Neural progenitor cell (in vitro differentiated cells): ENCODE measurements around the gene PGBD5. TPM values are rescaled to one million over a fixed set of nuclear protein-coding genes. Genes with fewer than 3 reads are reported as not detected.

ENCODE experiments used
- DNase-seq: peaks from one replicate; pipeline ENCODE4 v3.0.0-alpha.2; 2016; ENCODE audit warnings: low spot score
- H2AFZ ChIP-seq: fragments of 200-600 bp; sonication (generic); replicated peaks from 2 replicates; pipeline ENCODE4 v1.6.1; 2016; ENCODE audit warnings: antibody characterized with exemption
- H3F3A ChIP-seq: fragments of 200-600 bp; sonication (generic); 2 replicates; pipeline ENCODE4 v1.6.1; 2016; ENCODE audit warnings: antibody characterized with exemption, low read depth
- H3K27ac ChIP-seq: fragments of 200-600 bp; sonication (generic); 2 replicates; pipeline ENCODE4 v1.5.1; 2016; ENCODE audit warnings: mild to moderate bottlenecking
- H3K27me3 ChIP-seq: fragments of 200-600 bp; sonication (generic); 2 replicates; pipeline ENCODE4 v1.6.1; 2016; ENCODE audit warnings: mild to moderate bottlenecking, moderate library complexity
- H3K36me3 ChIP-seq: fragments of 200-600 bp; sonication (generic); 2 replicates; pipeline ENCODE4 v1.5.1; 2016
- H3K4me1 ChIP-seq: fragments of 200-600 bp; sonication (generic); 2 replicates; pipeline ENCODE4 v1.6.1; 2016; ENCODE audit warnings: mixed run types
- H3K4me2 ChIP-seq: fragments of 200-600 bp; sonication (generic); 2 replicates; pipeline ENCODE4 v1.6.1; 2016
- H3K4me3 ChIP-seq: fragments of 200-600 bp; sonication (generic); 2 replicates; pipeline ENCODE4 v1.5.1; 2016
- H3K79me2 ChIP-seq: fragments of 200-600 bp; sonication (generic); 2 replicates; pipeline ENCODE4 v1.6.1; 2016; ENCODE audit warnings: low read depth
- H3K9ac ChIP-seq: fragments of 200-600 bp; sonication (generic); 2 replicates; pipeline ENCODE4 v1.6.1; 2016
- H3K9me3 ChIP-seq: fragments of 200-600 bp; sonication (generic); 2 replicates; pipeline ENCODE4 v1.5.1; 2016; ENCODE audit warnings: low read depth
- H4K20me1 ChIP-seq: fragments of 200-600 bp; sonication (generic); 2 replicates; pipeline ENCODE4 v1.6.1; 2016; ENCODE audit warnings: low read depth
- H3K27ac Mint-ChIP-seq: 3 replicates; pipeline ENCODE4 v1.8.0; 2021; ENCODE audit warnings: mixed read lengths
- H3K27me3 Mint-ChIP-seq: 2 replicates; pipeline ENCODE4 v1.8.0; 2022; ENCODE audit warnings: low read depth, mild to moderate bottlenecking, inconsistent platforms, moderate library complexity, mixed read lengths; ENCODE audit not compliant: insufficient read depth
- H3K36me3 Mint-ChIP-seq: 3 replicates; pipeline ENCODE4 v1.8.0; 2021; ENCODE audit warnings: mixed read lengths
- H3K4me1 Mint-ChIP-seq: 3 replicates; pipeline ENCODE4 v1.8.0; 2021; ENCODE audit warnings: mixed read lengths
- H3K4me3 Mint-ChIP-seq: 3 replicates; pipeline ENCODE4 v1.8.0; 2021; ENCODE audit warnings: mild to moderate bottlenecking, moderate library complexity, mixed read lengths
- H3K9me3 Mint-ChIP-seq: 3 replicates; pipeline ENCODE4 v1.8.0; 2020; ENCODE audit warnings: mixed read lengths
- EZH2 ChIP-seq: fragments of 200-600 bp; sonication (generic); IDR thresholded peaks from 2 replicates; pipeline ENCODE4 v1.6.1; 2017; ENCODE audit warnings: antibody characterized with exemption, mild to moderate bottlenecking, moderate library complexity
- EZH2phosphoT487 ChIP-seq: fragments of 200-600 bp; sonication (generic); IDR thresholded peaks from 2 replicates; pipeline ENCODE4 v1.6.1; 2017; ENCODE audit warnings: antibody characterized with exemption
- total RNA-seq: library from RNA; depleted of rRNA; stranded (reverse); fragments of >200 nt; gene quantifications from 2 replicates; pipeline ENCODE4 v1.2.3, GENCODE V29; 2015; ENCODE audit warnings: low replicate concordance
- TF ChIP-seq, protein P1 (sequence below): fragments of 200-600 bp; sonication (generic); IDR thresholded peaks from 2 replicates; pipeline ENCODE4 v1.5.1; 2017; ENCODE audit warnings: antibody characterized with exemption, mild to moderate bottlenecking

Gene PGBD5
- total RNA-seq, 1 donor from 2014 or later = 1.2 TPM

DNA sequence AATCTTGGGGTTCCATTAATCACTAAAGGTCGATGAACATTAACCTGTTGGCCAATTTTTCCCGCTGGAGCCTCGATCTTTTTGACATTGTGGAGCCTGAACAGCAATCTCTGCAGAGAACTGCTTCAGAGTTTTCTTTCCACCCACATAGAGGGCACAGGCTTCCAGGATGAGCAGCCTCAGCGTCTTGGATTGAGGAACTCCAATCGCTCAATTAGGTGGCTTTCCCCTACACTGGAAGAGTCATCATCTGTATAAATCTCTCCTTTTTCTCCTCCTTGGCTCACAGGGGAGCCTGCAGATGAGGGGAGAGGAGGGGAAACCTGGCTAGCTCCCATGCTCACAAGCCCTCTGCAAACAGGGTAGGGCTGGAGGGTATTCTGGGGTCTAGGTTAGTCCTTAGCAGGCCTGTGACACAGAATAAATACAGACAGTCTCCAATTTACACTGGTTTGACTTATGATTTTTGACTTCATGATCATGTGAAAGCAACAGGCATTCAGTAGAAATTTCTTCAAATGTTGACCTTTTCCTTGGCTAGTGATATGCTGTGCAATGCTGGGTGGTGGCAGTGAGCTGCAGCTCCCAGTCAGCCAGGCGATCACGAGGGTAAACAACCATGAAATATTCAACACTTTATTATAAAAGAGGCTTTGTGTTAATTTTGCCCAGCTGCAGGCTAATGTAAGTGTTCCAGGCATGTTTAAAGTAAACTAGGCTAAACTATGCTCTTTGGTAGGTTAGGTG is 80.8 kb downstream of the PGBD5 start:
- no peaks in the 10 kb centered on the region for H4K20me1 ChIP-seq
- no peak for DNase-seq
- H3K27ac ChIP-seq = no peak overlapping the region
- no peak for TF ChIP-seq EZH2phosphoT487
- no peak for TF ChIP-seq EZH2
- TF ChIP-seq, protein P1, sequence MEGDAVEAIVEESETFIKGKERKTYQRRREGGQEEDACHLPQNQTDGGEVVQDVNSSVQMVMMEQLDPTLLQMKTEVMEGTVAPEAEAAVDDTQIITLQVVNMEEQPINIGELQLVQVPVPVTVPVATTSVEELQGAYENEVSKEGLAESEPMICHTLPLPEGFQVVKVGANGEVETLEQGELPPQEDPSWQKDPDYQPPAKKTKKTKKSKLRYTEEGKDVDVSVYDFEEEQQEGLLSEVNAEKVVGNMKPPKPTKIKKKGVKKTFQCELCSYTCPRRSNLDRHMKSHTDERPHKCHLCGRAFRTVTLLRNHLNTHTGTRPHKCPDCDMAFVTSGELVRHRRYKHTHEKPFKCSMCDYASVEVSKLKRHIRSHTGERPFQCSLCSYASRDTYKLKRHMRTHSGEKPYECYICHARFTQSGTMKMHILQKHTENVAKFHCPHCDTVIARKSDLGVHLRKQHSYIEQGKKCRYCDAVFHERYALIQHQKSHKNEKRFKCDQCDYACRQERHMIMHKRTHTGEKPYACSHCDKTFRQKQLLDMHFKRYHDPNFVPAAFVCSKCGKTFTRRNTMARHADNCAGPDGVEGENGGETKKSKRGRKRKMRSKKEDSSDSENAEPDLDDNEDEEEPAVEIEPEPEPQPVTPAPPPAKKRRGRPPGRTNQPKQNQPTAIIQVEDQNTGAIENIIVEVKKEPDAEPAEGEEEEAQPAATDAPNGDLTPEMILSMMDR = no peak
- no peaks in the 10 kb centered on the region for H3K27me3 ChIP-seq
- H2AFZ ChIP-seq = no peak overlapping the region
- H3K4me2 ChIP-seq = no peak overlapping the region
- Mint-ChIP-seq H3K4me1 (peaks cover 10% of the 10 kb centered on the region), H3K9me3 (no peaks in the 10 kb centered on the region), H3K27me3 (peaks cover 5% of the 10 kb centered on the region), H3K27ac (no peak overlapping the region), H3K36me3 (peaks cover 15% of the 10 kb centered on the region), H3K4me3 (no peak overlapping the region)
- no peaks in the 10 kb centered on the region for H3K36me3 ChIP-seq
- H3F3A ChIP-seq = no peaks in the 10 kb centered on the region
- peaks cover 12% of the 10 kb centered on the region for H3K4me1 ChIP-seq
- H3K4me3 ChIP-seq = no peak overlapping the region
- H3K9ac ChIP-seq = no peak overlapping the region
- no peaks in the 10 kb centered on the region for H3K9me3 ChIP-seq
- no peaks in the 10 kb centered on the region for H3K79me2 ChIP-seq

DNA sequence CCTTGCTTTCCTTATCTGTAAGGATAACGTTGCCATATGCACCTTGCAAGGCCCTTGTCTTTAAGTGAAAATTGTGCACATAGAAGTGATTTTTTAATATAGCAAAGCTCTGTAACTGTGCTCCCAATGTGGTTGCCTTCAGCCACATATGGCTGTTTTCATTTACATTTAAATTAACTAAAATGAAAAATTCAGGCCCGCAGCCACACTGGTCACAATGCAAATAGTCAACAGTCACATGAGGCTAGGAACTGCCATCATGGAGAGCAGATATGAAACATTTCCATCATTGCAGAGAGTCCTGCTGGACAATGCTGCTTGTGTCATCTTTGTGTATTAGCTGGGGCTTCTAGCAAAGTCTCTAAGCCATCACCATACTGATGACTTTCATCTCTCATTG is 83.4 kb downstream of the PGBD5 start:
- H3K27me3 ChIP-seq = no peaks in the 10 kb centered on the region
- no peak overlapping the region for H3K27ac ChIP-seq
- H3K36me3 Mint-ChIP-seq = peaks cover 3% of the 10 kb centered on the region
- H3K27me3 Mint-ChIP-seq = peaks cover 5% of the 10 kb centered on the region
- H3K9me3 Mint-ChIP-seq = no peaks in the 10 kb centered on the region
- peaks cover 3% of the 10 kb centered on the region for H3K4me1 ChIP-seq
- H3K4me3 Mint-ChIP-seq = no peak overlapping the region
- TF ChIP-seq EZH2 (no peak), EZH2phosphoT487 (no peak)
- TF ChIP-seq, protein P1 = no peak
- H2AFZ ChIP-seq = no peak overlapping the region
- H3K4me2 ChIP-seq = no peak overlapping the region
- no peaks in the 10 kb centered on the region for H3K79me2 ChIP-seq
- H4K20me1 ChIP-seq = no peaks in the 10 kb centered on the region
- H3K9ac ChIP-seq = no peak overlapping the region
- H3K4me3 ChIP-seq = no peak overlapping the region
- H3K9me3 ChIP-seq = no peaks in the 10 kb centered on the region
- H3F3A ChIP-seq = no peaks in the 10 kb centered on the region
- no peak overlapping the region for H3K27ac Mint-ChIP-seq
- H3K4me1 Mint-ChIP-seq = peaks cover 6% of the 10 kb centered on the region
- DNase-seq = no peak
- no peaks in the 10 kb centered on the region for H3K36me3 ChIP-seq

DNA sequence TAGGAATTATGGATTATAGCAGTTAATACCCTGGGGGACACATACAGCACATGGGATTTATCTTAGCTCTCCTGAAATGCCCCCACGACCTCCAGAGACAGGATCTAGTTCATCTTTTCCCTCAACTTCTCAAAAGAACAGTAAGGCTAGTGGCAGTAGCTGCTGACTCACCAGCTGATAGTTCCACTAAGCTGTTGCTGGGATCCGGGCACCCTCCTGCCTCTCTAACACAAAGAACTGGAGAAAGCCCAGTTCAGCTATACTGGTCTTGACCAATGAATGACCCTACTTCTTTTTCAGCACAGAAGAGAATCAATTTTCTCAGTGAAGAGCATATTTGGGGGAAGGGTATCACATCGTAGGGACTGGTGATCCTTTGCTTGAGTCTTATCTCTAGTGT is 84.1 kb downstream of the PGBD5 start:
- no peak overlapping the region for H3K4me3 ChIP-seq
- no peaks in the 10 kb centered on the region for H3K79me2 ChIP-seq
- Mint-ChIP-seq H3K36me3 (peaks cover 3% of the 10 kb centered on the region), H3K4me1 (peaks cover 6% of the 10 kb centered on the region), H3K27me3 (peaks cover 5% of the 10 kb centered on the region), H3K4me3 (no peak overlapping the region), H3K9me3 (no peaks in the 10 kb centered on the region), H3K27ac (no peak overlapping the region)
- no peaks in the 10 kb centered on the region for H3K9me3 ChIP-seq
- H3K27ac ChIP-seq = no peak overlapping the region
- TF ChIP-seq EZH2phosphoT487 (no peak), EZH2 (no peak)
- TF ChIP-seq, protein P1 = no peak
- H3K4me2 ChIP-seq = no peak overlapping the region
- DNase-seq = no peak
- H3K27me3 ChIP-seq = no peaks in the 10 kb centered on the region
- H3F3A ChIP-seq = no peaks in the 10 kb centered on the region
- no peak overlapping the region for H2AFZ ChIP-seq
- no peak overlapping the region for H3K9ac ChIP-seq
- no peaks in the 10 kb centered on the region for H3K4me1 ChIP-seq
- no peaks in the 10 kb centered on the region for H3K36me3 ChIP-seq
- no peaks in the 10 kb centered on the region for H4K20me1 ChIP-seq
